NCI-H1092 treated with DMSO at 0.1 percent for 48 hours (cell line): Measurements from ENCODE around the gene HLA-DQA1.
"Not testable (repeated sequence)": the region's sequence is repeated elsewhere in the genome, so short reads cannot be mapped to it uniquely, and the experiment has no call there.

Source experiments
- DNase-seq: peaks from one replicate; lab custom pipeline; 2025; lab: John Stamatoyannopoulos, UW

HLA-DQA1 gene

DNA sequence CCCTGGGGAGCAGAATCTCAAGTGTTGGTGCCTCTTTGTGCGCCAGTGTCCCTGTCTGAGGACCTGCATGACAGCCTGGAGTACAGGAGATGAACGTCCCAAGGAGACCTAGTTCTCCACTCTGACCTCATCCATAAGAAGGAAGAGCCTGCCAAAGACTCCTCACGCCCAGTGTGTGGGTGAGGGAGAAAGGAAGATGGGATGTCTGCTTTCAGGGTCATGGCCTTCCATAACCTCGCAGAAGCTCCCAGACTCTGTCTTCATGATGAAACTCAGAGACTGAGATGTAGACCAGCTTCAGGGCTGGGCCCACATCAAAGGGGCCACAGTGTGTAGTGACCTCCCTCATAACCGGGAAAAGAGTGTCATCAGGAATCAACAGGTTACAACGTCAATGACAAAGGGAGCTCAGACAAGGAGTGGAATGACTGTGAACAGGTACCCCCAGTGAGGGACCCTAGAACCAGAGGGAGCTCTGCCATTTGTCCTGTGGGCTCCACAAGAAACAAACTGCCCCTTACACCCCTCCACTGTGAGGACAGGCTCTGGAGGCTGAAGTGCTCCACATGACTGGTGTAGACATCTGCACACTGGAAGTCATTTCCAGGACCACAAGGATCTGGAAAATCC is 21.2 kb downstream of the HLA-DQA1 start:
- DNase-seq = no peak

DNA sequence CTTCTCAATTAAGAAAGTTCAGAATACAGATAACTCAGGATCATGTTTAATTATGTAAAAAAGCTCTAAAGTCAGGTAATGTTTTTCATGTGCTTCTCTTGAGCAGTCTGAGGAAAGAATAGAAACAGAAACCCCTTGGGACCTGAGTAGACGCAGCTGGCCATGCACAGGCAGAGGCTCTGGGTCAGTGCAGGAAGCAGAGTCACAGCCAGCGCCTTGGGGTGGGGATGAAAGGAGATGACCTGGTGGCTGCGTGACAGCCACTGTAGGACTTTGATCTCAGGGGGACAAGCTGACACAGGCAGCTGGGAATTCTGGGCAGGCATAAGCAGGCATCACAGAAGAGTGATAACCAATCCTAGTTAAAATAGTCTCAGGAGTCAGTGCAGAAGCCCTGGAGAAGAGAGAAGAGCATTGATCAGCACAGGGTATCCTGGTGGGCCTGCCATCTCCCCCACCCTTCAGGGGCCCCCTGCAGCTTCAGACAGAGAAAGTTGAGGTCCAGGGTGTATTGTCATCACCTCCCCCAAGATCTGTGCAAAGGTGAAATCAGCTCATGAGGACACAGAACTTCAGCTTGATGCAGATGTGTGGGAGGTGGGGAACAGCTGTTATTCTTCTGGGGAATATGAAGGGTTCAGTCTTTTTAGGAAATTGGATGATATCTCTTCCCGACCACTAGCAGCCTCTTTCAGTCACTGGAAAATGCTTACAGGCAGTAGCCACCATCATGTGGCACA is 22.8 kb downstream of the HLA-DQA1 start:
- no peak for DNase-seq

DNA sequence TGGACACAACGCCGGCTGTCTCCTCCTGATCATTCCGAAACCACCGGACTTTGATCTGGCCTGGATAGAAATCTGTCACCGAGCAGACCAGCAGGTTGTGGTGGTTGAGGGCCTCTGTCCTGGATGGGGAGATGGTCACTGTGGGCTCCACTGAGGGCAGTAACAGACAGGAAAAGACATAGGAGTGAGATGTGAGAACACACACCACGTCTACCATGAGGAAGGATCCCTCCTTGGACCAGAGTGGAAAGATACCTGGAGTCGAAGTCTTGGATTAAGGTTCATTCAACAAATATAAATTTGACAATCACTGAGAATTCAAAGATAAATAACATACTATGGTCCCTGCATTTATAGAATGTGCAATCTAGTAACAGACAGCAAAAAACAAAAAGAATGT is 24.9 kb downstream of the HLA-DQA1 start:
- DNase-seq = no peak

DNA sequence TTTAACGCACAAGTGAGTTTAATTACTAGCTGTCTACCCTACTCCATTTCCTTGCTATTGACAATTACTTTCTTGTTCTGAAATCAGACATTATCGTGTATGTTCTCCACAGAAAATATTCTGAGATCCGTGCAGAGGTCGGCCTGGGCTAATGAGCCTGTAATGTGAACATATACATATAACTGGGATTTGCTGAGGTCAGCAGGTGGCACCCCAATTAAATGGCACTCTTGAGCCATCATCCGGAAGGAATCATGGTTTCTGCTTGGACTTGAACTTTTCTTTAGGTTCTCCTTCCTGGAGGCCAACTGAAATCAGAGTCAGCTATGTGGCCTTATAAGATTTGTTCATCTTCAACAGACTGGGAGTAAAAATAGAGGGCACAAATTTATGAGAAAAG is 25.6 kb downstream of the HLA-DQA1 start:
- DNase-seq = no peak

- no peak for DNase-seq
These were observed 27.1 kb downstream of the HLA-DQA1 start for GRCh38 chr6:32664354-32664753.

GRCh38 chr6:32664827-32665362 is 27.7 kb downstream of the HLA-DQA1 start:
- DNase-seq = no peak

- no peak for DNase-seq
These were observed 28.5 kb downstream of the HLA-DQA1 start for GRCh38 chr6:32665661-32666060.

DNA sequence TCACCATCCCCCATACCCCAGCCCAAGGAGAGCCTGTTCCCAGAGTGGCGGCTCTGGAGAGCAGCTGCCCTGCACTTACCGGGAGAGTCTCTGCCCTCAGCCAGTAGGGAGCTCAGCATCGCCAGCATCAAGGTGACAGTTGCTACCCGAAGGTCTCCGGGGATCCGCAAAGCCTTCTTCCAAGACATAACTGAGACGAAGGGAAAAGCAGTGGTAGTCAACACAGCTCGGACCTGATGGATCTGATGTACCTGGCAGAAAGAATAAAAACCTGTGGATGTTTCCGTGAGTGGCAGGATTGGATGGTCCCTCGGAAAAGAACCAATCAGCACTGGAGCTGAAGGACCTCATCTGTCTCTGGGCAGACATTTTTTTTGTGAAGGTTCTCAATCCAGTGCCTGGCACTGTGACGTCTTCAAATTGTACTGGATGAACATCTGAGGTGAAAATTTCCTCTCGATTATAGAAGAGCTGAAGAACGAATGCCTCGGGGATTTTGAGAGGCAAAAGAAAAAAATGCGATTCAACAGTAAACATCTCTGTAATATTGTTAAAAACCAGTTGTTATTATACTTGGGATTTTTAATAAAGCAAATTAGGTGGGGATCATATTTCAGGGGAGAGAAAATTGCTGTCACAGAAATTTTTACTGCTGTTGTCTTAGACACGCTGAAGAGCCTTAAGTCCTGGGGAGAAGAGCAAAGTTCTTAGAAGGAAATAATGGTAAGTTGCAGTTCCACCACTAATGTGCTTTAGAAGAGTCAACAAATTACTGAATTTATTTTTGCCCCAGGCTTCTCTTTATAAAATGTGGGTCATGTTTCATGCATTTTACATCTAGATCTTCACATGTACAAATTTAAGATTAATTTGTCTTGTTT is 29.5 kb downstream of the HLA-DQA1 start, which contains the start of gene HLA-DQB1:
TSS of gene HLA-DQB1 (minus strand) at position 238 of the 881 bp plus-strand sequence. CDS start at position 188, 50 bp downstream.
- DNase-seq = no peak

DNA sequence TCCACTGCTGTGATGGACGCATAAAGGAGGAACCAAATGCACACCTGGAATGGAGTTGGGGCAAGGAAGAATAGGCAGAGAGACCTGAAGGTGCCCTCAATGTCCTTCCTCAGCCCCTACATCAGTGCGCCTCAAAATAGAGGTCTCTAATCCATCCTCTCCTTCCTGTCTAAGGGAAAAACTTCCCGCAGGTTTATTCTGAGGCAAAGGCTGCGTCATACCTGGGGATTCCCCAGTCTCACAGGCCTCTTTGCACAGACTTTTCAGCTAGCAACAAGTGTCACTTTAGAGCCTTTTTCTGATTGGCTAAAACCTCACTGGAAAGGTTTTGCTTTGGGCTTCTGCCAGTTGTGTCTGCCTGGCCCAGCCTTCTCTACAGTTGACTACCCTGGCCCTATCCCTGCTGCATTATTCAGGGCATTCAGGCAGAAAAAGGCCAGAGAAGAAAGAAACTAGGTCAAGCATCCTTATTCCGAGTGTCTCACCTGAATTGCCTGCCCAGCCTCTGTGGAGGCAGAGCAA is 31.1 kb downstream of the HLA-DQA1 start:
- no peak for DNase-seq

DNA sequence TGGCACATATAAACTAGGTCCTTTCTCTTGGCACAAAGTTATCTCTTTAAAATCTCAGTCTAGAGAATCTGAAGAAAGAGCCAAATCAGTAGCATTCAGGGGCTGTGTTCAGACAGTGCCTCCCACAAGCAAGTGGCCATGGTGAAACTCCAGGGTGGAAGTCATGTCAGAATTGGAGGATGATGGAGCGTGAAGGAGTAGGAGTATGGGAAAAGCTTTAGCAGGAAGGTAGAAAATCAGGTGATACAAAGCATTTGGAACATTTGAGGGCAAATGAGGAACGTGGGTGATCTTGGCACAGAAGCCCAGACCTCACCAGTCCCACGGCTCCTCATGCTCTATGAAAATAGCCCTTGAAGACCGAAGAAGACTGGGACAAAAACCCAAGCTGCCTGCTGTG is 32.0 kb downstream of the HLA-DQA1 start:
- no peak for DNase-seq

DNA sequence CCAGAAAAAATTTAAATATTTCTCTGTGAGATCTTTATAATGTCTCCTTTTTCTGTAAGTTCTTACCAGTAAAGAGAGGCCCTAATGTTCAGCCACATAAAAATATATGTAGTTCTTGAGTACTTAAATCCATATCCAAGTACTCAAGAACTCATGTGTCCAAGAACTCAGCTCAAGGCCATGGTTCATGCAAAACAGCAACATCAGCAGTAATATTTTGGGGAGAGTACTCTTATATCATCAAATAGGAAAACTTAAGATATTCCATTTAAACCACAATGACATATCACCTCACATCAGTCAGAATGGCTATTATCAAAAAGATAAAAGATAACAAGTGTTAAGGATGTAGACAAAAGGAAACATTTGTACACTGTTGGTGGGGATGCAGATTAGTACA is 32.7 kb downstream of the HLA-DQA1 start:
- no peak for DNase-seq

DNA sequence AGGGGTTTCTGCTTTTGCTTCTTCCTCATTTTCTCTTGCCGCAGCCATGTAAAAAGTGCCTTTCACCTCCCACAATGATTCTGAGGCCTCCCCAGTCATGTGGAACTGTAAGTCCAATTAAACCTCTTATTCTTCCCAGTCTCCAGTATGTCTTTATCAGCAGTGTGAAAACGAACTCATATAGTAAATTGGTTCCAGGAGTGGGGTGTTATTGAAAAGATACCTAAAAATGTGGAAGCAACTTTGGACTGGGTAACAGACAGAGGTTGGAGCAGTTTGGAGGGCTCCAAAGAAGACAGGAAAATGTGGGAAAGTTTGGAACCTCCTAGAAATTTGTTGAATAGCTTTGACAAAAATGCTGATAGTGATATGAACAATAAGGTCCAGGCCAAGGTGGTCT is 34.7 kb downstream of the HLA-DQA1 start:
- DNase-seq = not testable (repeated sequence)

DNA sequence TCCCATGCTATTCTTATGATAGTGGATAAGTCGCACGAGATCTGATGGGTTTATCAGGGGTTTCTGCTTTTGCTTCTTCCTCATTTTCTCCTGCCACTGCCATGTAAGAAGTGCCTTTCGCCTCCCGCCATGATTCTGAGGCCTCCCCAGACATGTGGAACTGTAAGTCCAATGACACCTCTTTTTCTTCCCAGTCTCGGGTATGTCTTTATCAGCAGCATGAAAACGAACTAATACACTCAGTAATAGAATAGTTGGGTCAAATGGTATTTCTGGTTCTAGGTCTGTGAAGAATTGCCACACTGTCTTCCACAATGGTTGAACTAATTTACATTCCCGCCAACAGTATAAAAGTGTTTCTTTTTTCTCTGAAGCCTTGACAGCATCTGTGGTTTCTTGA is 36.9 kb downstream of the HLA-DQA1 start:
- not testable (repeated sequence) for DNase-seq

DNA sequence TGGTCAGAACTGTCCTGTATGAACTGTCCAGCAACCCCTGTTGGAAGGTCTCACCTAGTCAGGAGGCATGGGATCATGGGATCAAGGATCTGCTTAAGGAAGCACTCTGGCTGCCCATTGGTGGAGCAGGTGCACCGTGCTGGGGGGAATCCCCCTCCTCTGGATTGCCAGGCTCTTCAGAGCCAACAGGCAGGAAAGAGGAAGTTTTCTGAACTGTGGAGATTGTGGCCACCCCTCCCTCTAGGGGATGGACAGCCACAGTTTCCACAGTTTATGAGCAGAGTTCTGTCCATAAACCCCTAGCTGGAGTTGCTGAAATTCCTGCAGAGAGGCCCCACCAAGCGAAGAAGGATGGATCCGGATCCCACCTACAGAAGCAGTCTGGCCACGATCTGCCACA is 42.3 kb downstream of the HLA-DQA1 start:
- DNase-seq = no peak

DNA sequence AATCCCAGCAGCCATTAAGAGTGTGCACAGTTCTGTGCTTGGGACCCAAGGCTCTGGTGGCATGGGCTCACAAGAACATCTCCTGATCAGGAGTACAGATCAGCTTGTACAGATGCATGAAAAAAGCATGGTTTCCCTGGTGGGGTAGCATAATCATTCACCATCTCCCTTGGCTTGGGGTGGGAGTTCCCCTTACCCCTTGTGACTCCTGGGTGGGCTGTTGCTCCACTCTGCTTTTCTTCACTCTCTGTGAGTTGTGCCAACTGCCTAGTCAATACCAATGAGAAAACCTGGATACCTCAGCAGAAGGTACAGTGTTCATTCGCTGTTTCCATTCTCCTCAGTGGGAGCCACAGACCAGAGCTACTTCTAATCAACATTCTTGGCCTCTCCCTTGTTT is 42.8 kb downstream of the HLA-DQA1 start:
- DNase-seq = no peak

DNA sequence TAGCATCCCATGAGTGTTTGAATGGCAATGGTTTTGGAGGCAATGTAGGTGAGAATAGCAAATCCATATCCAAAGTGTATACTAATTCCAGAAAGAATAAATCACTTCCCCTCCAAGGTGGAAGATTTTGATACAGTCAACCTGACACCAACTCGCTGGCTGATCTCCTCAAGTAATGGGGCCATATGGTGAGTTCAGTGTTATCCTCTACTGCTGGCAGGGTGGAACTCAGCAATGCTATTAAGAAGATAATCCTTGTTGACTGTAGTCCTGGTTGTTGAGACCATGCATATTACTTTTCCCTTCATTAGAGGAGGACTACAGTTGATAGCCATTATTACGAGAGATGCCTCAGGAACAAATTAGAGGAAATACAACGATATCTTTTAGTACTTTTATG is 47.0 kb downstream of the HLA-DQA1 start:
- DNase-seq = no peak

- DNase-seq = no peak
These were observed 48.4 kb downstream of the HLA-DQA1 start for GRCh38 chr6:32685603-32686002.

- no peak for DNase-seq
These were observed 52.6 kb downstream of the HLA-DQA1 start for GRCh38 chr6:32689531-32690501.

- no peak for DNase-seq
These were observed 54.8 kb downstream of the HLA-DQA1 start for GRCh38 chr6:32692019-32692418.
